Measurements from ENCODE around the gene HACL1.

- no peak for TF ChIP-seq CTCF (IDR thresholded peaks at IDR 0.05)
- TF ChIP-seq EZH2 (IDR thresholded peaks at IDR 0.05; ENCODE audit: borderline replicate concordance, insufficient read depth, low read depth, low read length, poor library complexity, severe bottlenecking) = no peak
Observed at GRCh38 chr3:15614958-15615357, 13.6 kb upstream of the HACL1 start.

All from B cell (primary cell).